Measurements from ENCODE around the gene RRAGB.
A peak's percentile ranks its signal among the peaks of the same experiment; 100 is the strongest.
"Not testable (repeated sequence)": the region's sequence is repeated elsewhere in the genome, so short reads cannot be mapped to it uniquely, and the experiment has no call there.

Gene RRAGB

GRCh38 chrX:55717521-55718497 lies at the start of gene RRAGB:
Gene RRAGB (plus strand): TSS chrX:55717749. CDS start chrX:55718328, 579 bp downstream.
- peak; percentile 59 for DNase-seq

DNA sequence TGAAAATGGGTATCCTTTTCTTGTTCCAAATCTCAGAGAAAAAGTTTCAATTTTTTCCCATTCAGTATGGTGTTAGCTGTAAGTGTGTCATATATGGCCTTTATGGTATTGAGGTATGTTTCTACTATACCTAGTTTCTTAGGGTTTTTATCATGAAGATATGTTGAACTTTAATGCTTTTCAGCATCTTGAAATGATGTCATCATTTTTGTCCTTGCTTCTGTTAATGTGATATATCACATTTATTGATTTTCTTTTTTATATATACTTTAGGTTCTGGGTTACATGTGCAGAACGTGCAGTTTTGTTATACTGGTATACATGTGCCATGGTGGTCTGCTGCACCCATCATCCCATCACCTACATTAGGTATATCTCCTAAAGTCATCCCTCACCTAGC lies 49.5 kb upstream of the RRAGB start:
- no peak for DNase-seq

- not testable (repeated sequence) for DNase-seq
Measured at GRCh38 chrX:55688579-55688978, 29.0 kb upstream of the RRAGB start.

GRCh38 chrX:55695227-55696018 lies 22.1 kb upstream of the RRAGB start:
- DNase-seq = no peak

DNA sequence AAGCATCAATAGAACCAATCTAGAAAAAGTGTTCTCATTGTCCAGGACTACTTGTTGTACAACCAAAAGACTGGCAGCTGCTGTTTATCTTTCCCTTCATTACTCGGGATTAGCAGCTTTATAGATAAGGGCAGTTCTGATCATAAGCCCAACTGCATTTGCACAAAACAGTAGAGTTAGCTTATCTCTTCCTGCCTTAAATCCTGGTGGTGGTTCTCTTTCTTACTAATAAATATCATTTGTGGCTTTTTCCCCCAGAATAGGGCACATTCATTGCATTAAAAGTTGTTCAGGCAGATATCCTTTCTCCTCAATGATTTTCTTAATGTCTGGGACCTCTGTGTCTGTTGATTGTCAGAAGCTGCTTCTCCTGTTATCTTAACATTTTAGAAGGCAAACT lies 20.2 kb upstream of the RRAGB start:
- DNase-seq = no peak

- no peak for DNase-seq
Measured at GRCh38 chrX:55702671-55703070, 14.9 kb upstream of the RRAGB start.

GRCh38 chrX:55703436-55703835 lies 14.1 kb upstream of the RRAGB start:
- DNase-seq = not testable (repeated sequence)

DNA sequence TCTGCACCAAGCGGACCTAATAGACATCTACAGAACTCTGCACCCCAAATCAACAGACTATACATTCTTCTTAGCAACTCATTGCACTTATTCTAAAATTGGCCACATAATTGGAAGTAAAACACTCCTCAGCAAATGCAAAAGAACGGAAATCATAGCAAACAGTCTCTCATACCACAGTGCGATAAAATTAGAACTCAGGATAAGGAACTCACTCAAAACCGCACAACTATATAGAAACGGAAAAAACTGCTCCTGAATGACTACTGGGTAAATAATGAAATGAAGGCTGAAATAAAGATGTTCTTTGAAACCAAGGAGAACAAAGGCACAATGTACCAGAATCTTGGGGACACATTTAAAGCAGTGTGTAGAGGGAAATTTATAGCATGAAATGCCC lies 12.5 kb upstream of the RRAGB start:
- DNase-seq = not testable (repeated sequence)

- no peak for DNase-seq
Measured at GRCh38 chrX:55709735-55710134, 7.8 kb upstream of the RRAGB start.

DNA sequence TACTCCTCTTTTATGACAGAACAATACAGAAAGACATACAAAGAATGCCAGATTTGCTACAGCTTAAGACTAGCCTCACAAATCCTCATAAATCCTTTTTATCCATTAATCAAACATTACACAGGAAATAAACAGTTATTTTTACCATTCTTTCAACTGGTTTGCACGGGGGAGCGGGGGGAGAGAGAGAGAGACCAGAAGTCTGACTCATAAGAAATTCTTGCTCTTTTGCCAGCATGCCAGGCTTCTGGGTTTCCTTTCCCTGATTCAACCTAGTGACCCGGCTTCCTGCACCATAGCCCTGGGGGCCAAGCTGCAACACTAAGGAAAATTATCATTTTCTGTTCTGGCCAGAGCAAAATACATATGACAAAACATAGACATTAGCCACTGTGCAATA lies 6.8 kb upstream of the RRAGB start:
- DNase-seq = no peak

- DNase-seq = no peak
Measured at GRCh38 chrX:55713631-55714030, 3.9 kb upstream of the RRAGB start.

DNA sequence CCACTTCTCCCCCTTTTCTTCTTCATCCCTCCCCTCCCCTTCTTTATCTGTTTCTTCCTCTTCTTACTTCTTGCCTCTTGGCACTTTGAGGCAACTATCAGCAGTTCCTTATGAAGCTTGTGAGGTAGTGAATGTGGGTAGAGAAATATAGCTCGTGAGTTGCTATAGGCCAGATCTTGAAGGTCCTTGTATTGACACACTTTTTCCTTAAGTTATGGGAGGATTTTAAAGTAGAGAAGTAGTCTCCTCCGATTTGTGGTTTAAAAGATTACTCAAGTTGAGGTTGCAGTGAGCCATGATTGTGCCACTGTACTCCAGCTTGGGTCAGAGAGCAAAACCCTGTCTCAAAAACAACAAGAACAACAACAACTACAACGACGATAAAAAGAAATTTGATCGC lies 3.4 kb upstream of the RRAGB start:
- DNase-seq = no peak

DNA sequence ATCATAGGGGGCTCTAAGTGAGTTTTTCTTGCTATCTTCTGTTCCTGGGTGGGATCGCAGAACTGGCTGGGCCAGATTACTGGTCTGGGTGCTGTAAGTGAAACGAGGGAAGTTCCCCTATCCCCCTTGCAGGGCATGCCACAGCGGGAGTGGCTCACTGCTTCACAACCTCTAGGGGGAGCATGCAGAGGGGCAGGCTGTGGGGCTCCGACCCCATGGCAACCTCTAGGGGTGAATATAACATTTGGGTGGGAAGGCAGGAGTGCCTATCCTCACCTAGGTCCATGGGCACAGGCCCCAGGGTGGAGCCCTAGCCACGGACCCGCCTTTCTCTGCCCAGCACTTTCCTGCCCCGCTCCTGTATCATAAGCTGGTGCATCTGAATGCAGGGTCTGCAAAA lies 1.7 kb upstream of the RRAGB start:
- DNase-seq = no peak

DNA sequence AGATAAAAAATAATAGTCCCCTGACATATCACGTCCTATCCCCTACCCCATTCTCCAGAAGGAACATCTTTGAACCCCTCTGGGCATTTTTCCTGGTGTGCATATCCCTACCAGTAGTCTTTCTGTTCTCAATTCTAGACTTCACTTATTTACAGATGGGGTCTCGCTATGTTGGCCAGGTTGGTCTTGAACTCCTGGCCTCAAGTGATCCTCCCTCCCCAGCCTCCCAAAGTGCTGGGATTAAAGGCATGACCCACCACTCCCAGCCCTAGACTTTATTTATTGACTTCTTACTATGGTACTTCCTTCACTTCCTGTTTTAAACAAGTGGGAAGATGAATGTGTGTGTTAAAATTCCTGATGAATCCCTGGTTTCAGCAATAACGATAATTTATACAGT lies 612 bp upstream of the RRAGB start:
- no peak for DNase-seq

GRCh38 chrX:55731826-55732225 lies 14.3 kb downstream of the RRAGB start:
- DNase-seq = no peak

DNA sequence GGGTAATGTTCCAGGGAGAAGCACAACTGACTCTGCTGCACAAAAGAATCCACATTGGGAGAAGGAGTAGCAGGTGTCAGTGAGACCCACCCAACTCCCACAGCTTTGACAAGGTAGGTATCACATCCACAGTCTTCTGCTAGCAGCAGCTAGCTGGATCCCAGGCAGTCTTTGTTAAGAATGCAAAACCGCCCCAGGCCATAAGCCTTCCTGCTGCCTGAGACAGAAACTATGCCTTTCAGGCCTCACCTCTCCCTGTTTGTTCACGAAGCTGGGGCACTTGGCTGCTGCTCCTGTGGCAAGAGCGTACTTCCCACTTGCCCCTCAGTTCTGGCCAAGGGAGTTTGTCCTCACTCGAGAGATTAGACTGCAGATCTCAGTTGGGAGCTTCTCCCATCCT lies 21.4 kb downstream of the RRAGB start:
- no peak for DNase-seq

GRCh38 chrX:55742649-55743048 lies 25.1 kb downstream of the RRAGB start:
- no peak for DNase-seq

- DNase-seq = not testable (repeated sequence)
Measured at GRCh38 chrX:55748463-55748862, 30.9 kb downstream of the RRAGB start.

DNA sequence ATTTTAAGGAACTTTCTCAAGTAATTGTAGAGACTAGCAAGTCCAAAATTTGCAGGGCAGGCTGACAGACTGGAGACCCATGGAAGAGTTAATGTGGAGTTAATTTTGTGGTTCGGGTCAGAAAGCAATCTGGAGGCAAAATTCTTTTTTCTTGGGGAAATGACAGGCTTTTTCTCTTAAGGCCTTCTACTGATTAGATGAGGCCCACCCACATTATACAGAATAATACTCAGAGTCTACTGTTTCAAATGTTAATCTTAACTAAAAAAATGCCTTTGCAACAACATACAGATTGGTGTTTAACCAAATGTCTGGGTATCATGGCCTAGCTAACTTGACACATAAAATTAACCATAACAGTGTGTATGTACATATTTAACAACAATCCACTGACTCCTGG lies 32.7 kb downstream of the RRAGB start:
- no peak for DNase-seq

- DNase-seq = no peak
Measured at GRCh38 chrX:55754861-55755294, 37.3 kb downstream of the RRAGB start.

DNA sequence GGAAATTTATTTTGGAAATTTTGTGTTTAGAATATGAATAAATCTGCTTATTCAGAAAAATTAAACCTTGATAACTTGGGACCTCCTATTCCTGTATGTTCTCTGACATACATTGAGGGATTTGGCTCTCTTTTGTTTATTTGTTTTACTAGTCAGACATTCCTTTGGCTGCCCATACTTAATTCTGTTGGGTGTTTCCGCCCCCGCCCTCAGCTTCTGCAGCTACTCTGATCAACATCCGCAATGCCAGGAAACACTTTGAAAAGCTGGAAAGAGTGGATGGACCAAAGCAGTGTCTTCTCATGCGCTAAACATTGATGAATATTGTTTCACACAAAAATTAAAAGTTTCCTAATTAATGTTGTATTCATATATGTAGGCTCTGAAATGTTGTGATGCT lies 40.5 kb downstream of the RRAGB start:
- DNase-seq = no peak

DNA sequence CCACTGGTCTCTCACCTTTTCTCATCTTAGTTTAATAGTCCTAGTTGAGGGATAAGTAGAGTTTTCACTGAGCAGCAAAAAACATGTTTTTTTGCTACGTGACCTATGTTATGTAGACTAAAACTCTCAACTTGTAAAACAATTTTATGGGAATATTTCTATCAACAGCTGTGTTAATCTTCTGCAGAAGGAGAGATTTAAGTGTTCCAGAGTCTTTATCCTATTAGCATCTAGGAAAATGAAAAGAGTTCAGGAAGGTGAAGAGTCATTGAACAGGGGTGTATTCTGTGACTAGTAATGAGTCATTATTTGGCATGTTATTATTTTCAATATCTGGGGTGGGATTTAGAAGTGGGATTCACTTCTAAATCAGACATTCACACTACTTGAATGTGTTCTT lies 41.9 kb downstream of the RRAGB start:
- no peak for DNase-seq

- DNase-seq = no peak
Measured at GRCh38 chrX:55767100-55767499, 49.6 kb downstream of the RRAGB start.

- not testable (repeated sequence) for DNase-seq
Measured at GRCh38 chrX:55774419-55774818, 56.9 kb downstream of the RRAGB start.

Data from NCI-H187 treated with DMSO at 0.1 percent for 48 hours (cell line).